HepG2 (cell line): ENCODE results near the gene AP2A2. TPM values are rescaled to one million over a fixed set of nuclear protein-coding genes. Genes with fewer than 3 reads are reported as not detected.

Experiments used
- HCFC1 ChIP-seq: fragments of 150-350 bp; IDR thresholded peaks from 2 replicates; pipeline ENCODE4 v1.6.1; 2014; ENCODE audit warnings: low read depth, low read length
- HNF4G ChIP-seq, 2 experiments: sonication (generic) in 1 of 2; formaldehyde crosslinking in 1 of 2; IDR thresholded peaks; 2 replicates each; pipeline versions ENCODE4 v1.4.0 to v1.6.1; 2011 to 2020; ENCODE audit warnings: borderline replicate concordance in 2 of 2, low read depth in 2 of 2, mild to moderate bottlenecking in 2 of 2, low read length in 1 of 2, missing genetic modification reagents in 1 of 2, moderate library complexity in 1 of 2
- IRF2 ChIP-seq: IDR thresholded peaks from 2 replicates; pipeline ENCODE4 v1.6.1; 2018; ENCODE audit warnings: missing genetic modification reagents, missing compliant biosample characterization
- PHF21A ChIP-seq: sonication (generic); formaldehyde crosslinking; IDR thresholded peaks from 2 replicates; pipeline ENCODE4 v1.5.0; 2020; ENCODE audit warnings: mild to moderate bottlenecking, missing genetic modification reagents
- RAD21 ChIP-seq: fragments of 450-650 bp; formaldehyde crosslinking; IDR thresholded peaks from 2 replicates; pipeline ENCODE4 v1.5.0; 2020; ENCODE audit warnings: mild to moderate bottlenecking
- RFX3 ChIP-seq: IDR thresholded peaks from 2 replicates; pipeline ENCODE4 v1.6.1; 2016; ENCODE audit warnings: missing biosample characterization, missing genetic modification reagents
- ZNF121 ChIP-seq: sonication (generic); formaldehyde crosslinking; IDR thresholded peaks from 2 replicates; pipeline ENCODE4 v1.5.0; 2020; ENCODE audit warnings: mild to moderate bottlenecking, missing genetic modification reagents
- ZNF800 ChIP-seq: sonication (generic); formaldehyde crosslinking; IDR thresholded peaks from 2 replicates; pipeline ENCODE4 v1.4.0; 2020; ENCODE audit warnings: missing genetic modification reagents
- polyA plus RNA-seq, 8 experiments: library from polyadenylated mRNA; depleted of rRNA in 3 of 8; stranded (reverse) in 7 of 8; unstranded in 1 of 8; fragments of >200 nt; fragmentation: Illumina TruSeq in 4 of 8; extraction: Trizol in 4 of 8; gene quantifications; 2 replicates each; pipeline versions ENCODE4 v1.2.1 to v1.2.3, GENCODE V29; 2011 to 2016; ENCODE audit warnings: low read depth in 4 of 8, missing spikeins in 1 of 8, mixed read lengths in 1 of 8; ENCODE audit not compliant: insufficient read depth in 1 of 8
- total RNA-seq, 5 experiments: library from RNA; depleted of rRNA; stranded (reverse); fragments of >200 nt; fragmentation: Illumina TruSeq; extraction: Trizol; gene quantifications; 2 replicates each; pipeline ENCODE4 v1.2.3, GENCODE V29; 2016; ENCODE audit warnings: low read depth in 1 of 5
- TF ChIP-seq, protein P1 (sequence below): sonication (generic); formaldehyde crosslinking; IDR thresholded peaks from 2 replicates; pipeline ENCODE4 v1.5.1; 2020; ENCODE audit warnings: missing genetic modification reagents, mild to moderate bottlenecking, borderline replicate concordance
- TF ChIP-seq, protein P2 (sequence below): sonication (generic); formaldehyde crosslinking; IDR thresholded peaks from 2 replicates; pipeline ENCODE4 v1.4.0; 2020; ENCODE audit warnings: missing genetic modification reagents

The AP2A2 gene
- total and polyA plus RNA-seq, 2 of the 13 experiments (the other 11 are each of a cell fraction or from before 2014, with no cell fraction given), result 25.7 to 75.7 TPM

DNA sequence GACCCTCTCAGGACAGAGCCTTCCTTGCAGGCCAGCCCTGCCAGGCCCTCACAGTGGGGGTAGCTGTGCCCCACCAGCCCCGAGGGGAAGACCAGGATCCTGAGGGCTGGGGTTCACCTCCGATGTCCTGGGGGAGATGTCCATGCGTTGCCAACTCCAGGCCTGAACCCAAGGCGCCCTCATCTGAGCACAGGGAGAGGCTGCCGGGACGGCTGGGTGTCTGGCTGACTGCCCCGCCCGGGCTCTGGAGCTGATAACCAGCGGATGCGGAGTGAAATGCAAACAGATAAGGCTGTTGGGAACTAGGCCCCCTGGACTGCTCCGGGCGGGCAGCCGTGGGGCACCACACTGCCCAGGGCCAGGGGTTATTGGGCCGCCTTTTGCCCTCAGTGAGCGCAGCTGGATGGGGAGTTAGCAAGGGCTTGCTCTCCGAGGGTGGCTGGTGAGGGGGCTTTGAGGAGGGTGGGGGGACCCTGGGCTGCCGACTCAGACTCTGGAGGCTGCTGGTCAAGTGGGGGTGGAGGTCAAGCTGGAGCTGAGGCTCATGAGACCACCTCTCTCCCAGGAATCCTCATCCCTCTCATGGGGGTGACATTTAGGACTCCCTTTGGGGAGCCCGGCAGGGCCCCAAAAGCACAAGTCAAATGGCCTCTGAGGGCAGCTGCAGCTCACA lies 116.4 kb downstream of the AP2A2 start (continued):
- TF ChIP-seq, protein P1, sequence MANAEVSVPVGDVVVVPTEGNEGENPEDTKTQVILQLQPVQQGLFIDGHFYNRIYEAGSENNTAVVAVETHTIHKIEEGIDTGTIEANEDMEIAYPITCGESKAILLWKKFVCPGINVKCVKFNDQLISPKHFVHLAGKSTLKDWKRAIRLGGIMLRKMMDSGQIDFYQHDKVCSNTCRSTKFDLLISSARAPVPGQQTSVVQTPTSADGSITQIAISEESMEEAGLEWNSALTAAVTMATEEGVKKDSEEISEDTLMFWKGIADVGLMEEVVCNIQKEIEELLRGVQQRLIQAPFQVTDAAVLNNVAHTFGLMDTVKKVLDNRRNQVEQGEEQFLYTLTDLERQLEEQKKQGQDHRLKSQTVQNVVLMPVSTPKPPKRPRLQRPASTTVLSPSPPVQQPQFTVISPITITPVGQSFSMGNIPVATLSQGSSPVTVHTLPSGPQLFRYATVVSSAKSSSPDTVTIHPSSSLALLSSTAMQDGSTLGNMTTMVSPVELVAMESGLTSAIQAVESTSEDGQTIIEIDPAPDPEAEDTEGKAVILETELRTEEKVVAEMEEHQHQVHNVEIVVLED (CRISPR knock-in tag), result no peak
- TF ChIP-seq ZNF800 (CRISPR knock-in tag) (no peak), ZNF121 (CRISPR knock-in tag) (peak; percentile 99), PHF21A (CRISPR knock-in tag) (0 out of 2 replicates have a peak, but pooled peaks have one; percentile 39), HCFC1 (no peak), RAD21 (0 out of 2 replicates have a peak, but pooled peaks have one; percentile 23), IRF2 (CRISPR knock-in tag) (no peak), HNF4G (IDR thresholded peaks at IDR 0.05; ENCODE audit: borderline replicate concordance, low read depth, low read length) (no peak), HNF4G (CRISPR knock-in tag; IDR thresholded peaks at IDR 0.05; ENCODE audit: borderline replicate concordance, low read depth) (no peak), RFX3 (no peak)
- TF ChIP-seq, protein P2, sequence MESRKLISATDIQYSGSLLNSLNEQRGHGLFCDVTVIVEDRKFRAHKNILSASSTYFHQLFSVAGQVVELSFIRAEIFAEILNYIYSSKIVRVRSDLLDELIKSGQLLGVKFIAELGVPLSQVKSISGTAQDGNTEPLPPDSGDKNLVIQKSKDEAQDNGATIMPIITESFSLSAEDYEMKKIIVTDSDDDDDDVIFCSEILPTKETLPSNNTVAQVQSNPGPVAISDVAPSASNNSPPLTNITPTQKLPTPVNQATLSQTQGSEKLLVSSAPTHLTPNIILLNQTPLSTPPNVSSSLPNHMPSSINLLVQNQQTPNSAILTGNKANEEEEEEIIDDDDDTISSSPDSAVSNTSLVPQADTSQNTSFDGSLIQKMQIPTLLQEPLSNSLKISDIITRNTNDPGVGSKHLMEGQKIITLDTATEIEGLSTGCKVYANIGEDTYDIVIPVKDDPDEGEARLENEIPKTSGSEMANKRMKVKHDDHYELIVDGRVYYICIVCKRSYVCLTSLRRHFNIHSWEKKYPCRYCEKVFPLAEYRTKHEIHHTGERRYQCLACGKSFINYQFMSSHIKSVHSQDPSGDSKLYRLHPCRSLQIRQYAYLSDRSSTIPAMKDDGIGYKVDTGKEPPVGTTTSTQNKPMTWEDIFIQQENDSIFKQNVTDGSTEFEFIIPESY (CRISPR knock-in tag), result no peak
